ENCODE data around the gene DRAM2.

DNA sequence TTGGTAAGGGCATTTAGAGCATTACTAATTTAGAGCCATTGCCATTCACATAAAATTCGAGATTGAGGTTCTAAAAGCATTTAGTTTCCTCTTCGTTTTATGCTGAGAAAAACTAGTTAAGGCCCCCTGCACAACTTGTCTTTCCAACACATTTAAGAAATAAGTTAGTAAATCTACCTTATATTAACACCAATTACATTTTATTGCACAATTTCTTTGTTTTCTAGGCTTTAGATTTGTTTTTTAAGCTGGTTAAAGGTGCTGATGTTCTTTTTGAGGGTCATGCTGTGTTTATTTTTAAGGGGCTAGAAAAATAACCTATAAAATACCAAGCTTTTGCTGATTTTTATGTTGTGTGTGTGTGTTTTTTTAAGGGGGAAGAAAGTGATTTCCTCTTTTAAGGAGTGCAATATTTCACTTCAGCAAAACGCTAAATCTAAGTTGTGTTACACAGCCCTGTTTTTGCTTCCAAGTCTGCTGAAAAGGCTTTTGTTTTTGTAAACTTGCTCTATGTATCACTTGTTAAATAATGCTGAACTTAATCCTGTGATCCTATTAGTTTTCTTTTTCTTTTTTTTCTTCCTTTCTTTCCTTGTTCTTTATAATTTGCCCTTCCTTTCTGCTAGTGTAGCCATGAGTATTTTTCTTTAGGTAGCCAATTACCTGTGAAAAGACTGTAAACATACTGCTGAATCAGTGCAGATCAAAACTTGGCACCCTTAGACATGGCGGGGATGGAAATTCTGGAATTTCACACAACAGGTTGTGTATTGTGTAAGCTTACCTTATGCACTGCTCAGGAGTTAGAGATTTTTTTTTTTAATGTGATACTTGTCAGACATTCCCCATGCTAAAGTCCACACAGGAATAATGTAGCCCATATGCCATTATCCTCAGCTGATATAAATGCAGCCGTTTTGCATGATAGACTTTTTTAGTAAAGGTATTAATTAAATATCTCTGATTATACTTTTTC lies 1.6 kb upstream of the DRAM2 start:
- TF ChIP-seq, protein P1, sequence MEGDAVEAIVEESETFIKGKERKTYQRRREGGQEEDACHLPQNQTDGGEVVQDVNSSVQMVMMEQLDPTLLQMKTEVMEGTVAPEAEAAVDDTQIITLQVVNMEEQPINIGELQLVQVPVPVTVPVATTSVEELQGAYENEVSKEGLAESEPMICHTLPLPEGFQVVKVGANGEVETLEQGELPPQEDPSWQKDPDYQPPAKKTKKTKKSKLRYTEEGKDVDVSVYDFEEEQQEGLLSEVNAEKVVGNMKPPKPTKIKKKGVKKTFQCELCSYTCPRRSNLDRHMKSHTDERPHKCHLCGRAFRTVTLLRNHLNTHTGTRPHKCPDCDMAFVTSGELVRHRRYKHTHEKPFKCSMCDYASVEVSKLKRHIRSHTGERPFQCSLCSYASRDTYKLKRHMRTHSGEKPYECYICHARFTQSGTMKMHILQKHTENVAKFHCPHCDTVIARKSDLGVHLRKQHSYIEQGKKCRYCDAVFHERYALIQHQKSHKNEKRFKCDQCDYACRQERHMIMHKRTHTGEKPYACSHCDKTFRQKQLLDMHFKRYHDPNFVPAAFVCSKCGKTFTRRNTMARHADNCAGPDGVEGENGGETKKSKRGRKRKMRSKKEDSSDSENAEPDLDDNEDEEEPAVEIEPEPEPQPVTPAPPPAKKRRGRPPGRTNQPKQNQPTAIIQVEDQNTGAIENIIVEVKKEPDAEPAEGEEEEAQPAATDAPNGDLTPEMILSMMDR (IDR thresholded peaks at IDR 0.05), result no peak
- TF ChIP-seq POLR2A (IDR thresholded peaks at IDR 0.05), result no peak
